K562 (cell line): ENCODE measurements around the gene TRAPPC2B. TPM values are rescaled to one million over a fixed set of nuclear protein-coding genes. Genes with fewer than 3 reads are reported as not detected.

ENCODE experiments used
- BMI1 ChIP-seq: fragments of 150-350 bp; IDR thresholded peaks from 2 replicates; pipeline ENCODE4 v1.6.1; 2014; ENCODE audit warnings: low read length
- BRF2 ChIP-seq: IDR thresholded peaks from 3 replicates; pipeline ENCODE4 v1.6.1; 2011; ENCODE audit warnings: borderline replicate concordance, mild to moderate bottlenecking; ENCODE audit not compliant: insufficient read length, insufficient read depth
- CSDE1 ChIP-seq, 2 experiments: fragments of 450-650 bp; IDR thresholded peaks; 2 replicates each; pipeline ENCODE4 v1.6.1; 2016; ENCODE audit warnings: mild to moderate bottlenecking in 1 of 2
- ELF2 ChIP-seq: fragments of 250-450 bp; sonication (Bioruptor Pico); IDR thresholded peaks from 2 replicates; pipeline ENCODE4 v1.5.0; 2021; ENCODE audit warnings: mild to moderate bottlenecking
- FOXJ3 ChIP-seq: sonication (generic); formaldehyde crosslinking; IDR thresholded peaks from 2 replicates; pipeline ENCODE4 v1.4.0; 2020; ENCODE audit warnings: mild to moderate bottlenecking, missing genetic modification reagents
- GATA2 ChIP-seq: sonication (generic); formaldehyde crosslinking; IDR thresholded peaks from 2 replicates; pipeline ENCODE4 v1.4.0; 2020; ENCODE audit warnings: mild to moderate bottlenecking, missing genetic modification reagents
- HDAC1 ChIP-seq, 2 experiments: fragments of 450-650 bp; IDR thresholded peaks; 2 replicates each; pipeline ENCODE4 v1.6.1; 2016 to 2017; ENCODE audit warnings: inconsistent platforms in 1 of 2, mild to moderate bottlenecking in 1 of 2, moderate library complexity in 1 of 2
- HMGN3 ChIP-seq: IDR thresholded peaks from 2 replicates; pipeline ENCODE4 v1.6.1; 2011; ENCODE audit warnings: borderline replicate concordance, low read depth, mild to moderate bottlenecking, mixed read lengths, low read length; ENCODE audit not compliant: insufficient read length; ENCODE audit errors: extremely low read depth
- MEIS2 ChIP-seq: fragments of 450-650 bp; IDR thresholded peaks from 2 replicates; pipeline ENCODE4 v1.6.1; 2014; ENCODE audit warnings: mild to moderate bottlenecking; ENCODE audit not compliant: partially characterized antibody
- PTRF ChIP-seq: fragments of 450-650 bp; IDR thresholded peaks from 2 replicates; pipeline ENCODE4 v1.6.1; 2016; ENCODE audit warnings: mild to moderate bottlenecking, missing genetic modification characterization, missing compliant biosample characterization
- RFX1 ChIP-seq: fragments of 450-650 bp; IDR thresholded peaks from 2 replicates; pipeline ENCODE4 v1.6.1; 2016; ENCODE audit warnings: mild to moderate bottlenecking, moderate library complexity
- SP1 ChIP-seq: sonication (generic); formaldehyde crosslinking; IDR thresholded peaks from 2 replicates; pipeline ENCODE4 v1.8.1; 2022; ENCODE audit warnings: mild to moderate bottlenecking, missing genetic modification reagents
- SP2 ChIP-seq: IDR thresholded peaks from 2 replicates; pipeline ENCODE4 v1.6.1; 2011; ENCODE audit warnings: mild to moderate bottlenecking, low read depth, low read length, moderate library complexity; ENCODE audit not compliant: poor library complexity, severe bottlenecking; ENCODE audit errors: extremely low read depth
- TFAM ChIP-seq: fragments of 250-450 bp; sonication (Bioruptor Pico); conservative IDR thresholded peaks from 2 replicates; pipeline ENCODE4 v1.5.0; 2021; ENCODE audit warnings: mild to moderate bottlenecking, moderate library complexity
- ZNF197 ChIP-seq: fragments of 200-800 bp; sonication (Bioruptor generic); IDR thresholded peaks from 2 replicates; pipeline ENCODE4 v1.6.1; 2016; ENCODE audit warnings: low read depth, missing genetic modification characterization, missing compliant biosample characterization
- ZNF76 ChIP-seq: fragments of 250-450 bp; sonication (Bioruptor Pico); IDR thresholded peaks from 2 replicates; pipeline ENCODE4 v1.4.0; 2020; ENCODE audit warnings: mild to moderate bottlenecking, moderate library complexity, borderline replicate concordance
- ZNF79 ChIP-seq: fragments of 250-450 bp; sonication (Bioruptor Pico); IDR thresholded peaks from 2 replicates; pipeline ENCODE4 v1.4.0; 2020; ENCODE audit warnings: low read depth, mild to moderate bottlenecking, moderate library complexity
- ZNF830 ChIP-seq: fragments of 250-450 bp; sonication (Bioruptor Pico); IDR thresholded peaks from 2 replicates; pipeline ENCODE4 v1.5.0; 2021; ENCODE audit warnings: mild to moderate bottlenecking
- polyA plus RNA-seq, 8 experiments: library from polyadenylated mRNA; depleted of rRNA in 4 of 8; stranded (reverse) in 5 of 8; unstranded in 3 of 8; fragments of >200 nt; fragmentation: Nextera tagmentation in 2 of 8; fragmentation: Illumina TruSeq in 1 of 8; extraction: Ambion mirVana in 2 of 8; extraction: Trizol in 1 of 8; gene quantifications; 2 replicates each; pipeline versions ENCODE4 v1.2.1 to v1.2.3, GENCODE V29; 2011 to 2014; ENCODE audit warnings: inconsistent platforms in 1 of 8, missing spikeins in 1 of 8
- total RNA-seq, 7 experiments: library from RNA; depleted of rRNA in 6 of 7; stranded (reverse); fragments of >200 nt in 6 of 7; fragmentation: Illumina TruSeq in 2 of 7; extraction: Trizol in 2 of 7; gene quantifications; 2 replicates each; pipeline versions ENCODE4 v1.2.1 to v1.2.3, GENCODE V29; 2011 to 2021; ENCODE audit warnings: low replicate concordance in 1 of 7
- TF ChIP-seq, protein P1 (sequence below): sonication (generic); formaldehyde crosslinking; IDR thresholded peaks from 2 replicates; pipeline ENCODE4 v1.8.0; 2023; ENCODE audit warnings: mild to moderate bottlenecking, missing genetic modification reagents
- TF ChIP-seq, protein P2 (sequence below): fragments of 450-650 bp; IDR thresholded peaks from 2 replicates; pipeline ENCODE4 v1.6.1; 2016

TRAPPC2B gene
- total and polyA plus RNA-seq, 9 of the 15 experiments (the other 6 are each of a cell fraction or from before 2014, with no cell fraction given) = 2.2 to 20.4 (median 4.6) TPM

GRCh38 chr19:57362997-57363687 is at the start of gene TRAPPC2B, which contains the start of gene ZNF547 (continued):
- TF ChIP-seq ZNF197 (CRISPR knock-in tag) (no peak), CSDE1 (IDR thresholded peaks at IDR 0.05) (no peak), PTRF (tag) (no peak), BMI1 (no peak), ELF2 (CRISPR knock-in tag) (0 out of 2 replicates have a peak, but pooled peaks have one; percentile 33), SP2 (peak; percentile 18), BRF2 (no peak), GATA2 (CRISPR knock-in tag) (no peak), ZNF830 (CRISPR knock-in tag) (no peak), FOXJ3 (CRISPR knock-in tag) (no peak), HMGN3 (no peak), TFAM (CRISPR knock-in tag) (no peak), ZNF76 (CRISPR knock-in tag) (no peak), SP1 (CRISPR knock-in tag) (peak; percentile 39; the same call in 1 of the 2 replicates), HDAC1 (IDR thresholded peaks at IDR 0.05) (no peak), RFX1 (no peak), ZNF79 (CRISPR knock-in tag) (no peak), MEIS2 (peak; percentile 32)
- TF ChIP-seq, protein P1, sequence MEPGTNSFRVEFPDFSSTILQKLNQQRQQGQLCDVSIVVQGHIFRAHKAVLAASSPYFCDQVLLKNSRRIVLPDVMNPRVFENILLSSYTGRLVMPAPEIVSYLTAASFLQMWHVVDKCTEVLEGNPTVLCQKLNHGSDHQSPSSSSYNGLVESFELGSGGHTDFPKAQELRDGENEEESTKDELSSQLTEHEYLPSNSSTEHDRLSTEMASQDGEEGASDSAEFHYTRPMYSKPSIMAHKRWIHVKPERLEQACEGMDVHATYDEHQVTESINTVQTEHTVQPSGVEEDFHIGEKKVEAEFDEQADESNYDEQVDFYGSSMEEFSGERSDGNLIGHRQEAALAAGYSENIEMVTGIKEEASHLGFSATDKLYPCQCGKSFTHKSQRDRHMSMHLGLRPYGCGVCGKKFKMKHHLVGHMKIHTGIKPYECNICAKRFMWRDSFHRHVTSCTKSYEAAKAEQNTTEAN = no peak
- TF ChIP-seq, protein P2, sequence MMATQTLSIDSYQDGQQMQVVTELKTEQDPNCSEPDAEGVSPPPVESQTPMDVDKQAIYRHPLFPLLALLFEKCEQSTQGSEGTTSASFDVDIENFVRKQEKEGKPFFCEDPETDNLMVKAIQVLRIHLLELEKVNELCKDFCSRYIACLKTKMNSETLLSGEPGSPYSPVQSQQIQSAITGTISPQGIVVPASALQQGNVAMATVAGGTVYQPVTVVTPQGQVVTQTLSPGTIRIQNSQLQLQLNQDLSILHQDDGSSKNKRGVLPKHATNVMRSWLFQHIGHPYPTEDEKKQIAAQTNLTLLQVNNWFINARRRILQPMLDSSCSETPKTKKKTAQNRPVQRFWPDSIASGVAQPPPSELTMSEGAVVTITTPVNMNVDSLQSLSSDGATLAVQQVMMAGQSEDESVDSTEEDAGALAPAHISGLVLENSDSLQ = peak; percentile 67
